ENCODE data around the gene SLC16A11. TPM values are rescaled to one million over a fixed set of nuclear protein-coding genes. Genes with fewer than 3 reads are reported as not detected.
"Not testable (repeated sequence)": the region's sequence is repeated elsewhere in the genome, so short reads cannot be mapped to it uniquely, and the experiment has no call there.

SLC16A11 gene
- total and polyA plus RNA-seq, 10 of the 15 experiments (the other 5 are each of a cell fraction or from before 2014, with no cell fraction given), result 0.11 to 2.7 (median 0.84) TPM

GRCh38 chr17:7046725-7047397 lies 3.0 kb upstream of the SLC16A11 start:
- DNase-seq (ENCODE audit: low read depth, low spot score), result peak; percentile 55
- H3K36me3 ChIP-seq (ENCODE audit: control insufficient read depth in 2 of 2, insufficient read depth in 2 of 2, low read length in 1 of 2); H4K20me1 ChIP-seq (ENCODE audit: control insufficient read depth, insufficient read depth); H3K27me3 ChIP-seq (replicated peaks in 1 of 2; ENCODE audit: control insufficient read depth in 2 of 2, insufficient read depth in 2 of 2, low read length in 1 of 2); BruUV-seq (replicated peaks); H3K79me2 ChIP-seq (ENCODE audit: control insufficient read depth, insufficient read depth, low read length); H3K9me3 ChIP-seq (replicated peaks; ENCODE audit: control insufficient read depth, insufficient read depth, low read length): not testable (repeated sequence)
- ChIA-PET POLR2A (interaction anchor here (0.5 to 2.6 kb wide), 7 partner anchors 11 to 640 kb away, joined by 3 to 35 read pairs (median 4); partner anchors contain the start of genes ACAP1, GABARAP, SLC16A13 and TP53), CTCF (interaction anchor here (0.8 to 21.9 kb wide), 29 partner anchors 8 to 298 kb away, joined by 3 to 590 read pairs (median 6); partner anchors contain the start of genes ACADVL, ACAP1, ASGR1 and DLG4), RAD21 (ENCODE audit: unreplicated experiment) (interaction anchor here (1.1 to 10.0 kb wide), 16 partner anchors 8 to 289 kb away, joined by 3 to 269 read pairs (median 5); partner anchors contain the start of genes ACADVL, ACAP1, BCL6B and DLG4), SMC1A (ENCODE audit: uncharacterized antibody, unreplicated experiment) (interaction anchor here (0.7 to 13.6 kb wide), 11 partner anchors 8 to 309 kb away, joined by 3 to 356 read pairs (median 5); partner anchors contain the start of genes ACADVL, ACAP1, DLG4 and SLC16A13)
- FAIRE-seq, result peak; percentile 92
- under 1% methylated on average over 26 of the region's 26 CpGs for WGBS (ENCODE audit: insufficient coverage, insufficient replicate concordance, low lambda C conversion rate, missing lambda C conversion rate)
- H3K4me1 ChIP-seq (ENCODE audit: control insufficient read depth, insufficient read depth, low read length), result peaks cover 17% of the 10 kb centered on the region
- H3K4me3 ChIP-seq, result peak overlapping the region; percentile 58
- H3K9ac ChIP-seq (ENCODE audit: control insufficient read depth, insufficient read depth, low read length), result peak overlapping the region; percentile 7; the same call in 1 of the 2 replicates
- ATAC-seq, result peak; percentile 51
- H2AFZ ChIP-seq (ENCODE audit: control insufficient read depth, low read depth, low read length), result peak overlapping the region; percentile 74
- in situ Hi-C loops (cut with MboI), result loop anchor here (25.0 kb wide), 1 partner anchor 515 kb away; the partner anchor contains the start of genes SENP3 and TNFSF13
- intact Hi-C loops (cut with micrococcal nuclease; ENCODE audit: unreplicated experiment), result loop anchor here (1.0 to 10.0 kb wide), 3 partner anchors 89 to 388 kb away; partner anchors contain the start of genes FGF11 and TMEM102
- 0 out of 2 replicates have a peak overlapping the region, but pooled peaks have one; percentile 5 for H3K27ac ChIP-seq (ENCODE audit: control insufficient read depth, insufficient read depth)
- H3K4me2 ChIP-seq (ENCODE audit: control insufficient read depth, insufficient read depth), result peak overlapping the region; percentile 63
- TF ChIP-seq TCF7 (IDR thresholded peaks at IDR 0.05; ENCODE audit: borderline replicate concordance) (peak; percentile 83), BHLHE40 (IDR thresholded peaks at IDR 0.05; ENCODE audit: borderline replicate concordance in 1 of 2, low read depth in 2 of 2, low read length in 1 of 2) (peak in 1 of 2 experiments; percentile 94; a peak in 2 of 4 replicates), USF1 (IDR thresholded peaks at IDR 0.05; ENCODE audit: borderline replicate concordance, extremely low read length, insufficient read depth, low read depth, low read length) (peak; percentile 41), IKZF1 (conservative IDR thresholded peaks at IDR 0.05) (peak; percentile 53), POLR2AphosphoS5 (IDR thresholded peaks at IDR 0.05; ENCODE audit: low read length) (peak; percentile 68; the same call in 1 of the 2 replicates), ZBTB4 (CRISPR knock-in tag; IDR thresholded peaks at IDR 0.05) (peak; percentile 87), HCFC1 (IDR thresholded peaks at IDR 0.05; ENCODE audit: low read length) (0 out of 2 replicates have a peak, but pooled peaks have one; percentile 19), SRF (IDR thresholded peaks at IDR 0.05; ENCODE audit: low read depth in 2 of 2, low read length in 2 of 2) (peak in 1 of 2 experiments; percentile 61; a peak in 1 of 4 replicates)
- TF ChIP-seq, protein P1, sequence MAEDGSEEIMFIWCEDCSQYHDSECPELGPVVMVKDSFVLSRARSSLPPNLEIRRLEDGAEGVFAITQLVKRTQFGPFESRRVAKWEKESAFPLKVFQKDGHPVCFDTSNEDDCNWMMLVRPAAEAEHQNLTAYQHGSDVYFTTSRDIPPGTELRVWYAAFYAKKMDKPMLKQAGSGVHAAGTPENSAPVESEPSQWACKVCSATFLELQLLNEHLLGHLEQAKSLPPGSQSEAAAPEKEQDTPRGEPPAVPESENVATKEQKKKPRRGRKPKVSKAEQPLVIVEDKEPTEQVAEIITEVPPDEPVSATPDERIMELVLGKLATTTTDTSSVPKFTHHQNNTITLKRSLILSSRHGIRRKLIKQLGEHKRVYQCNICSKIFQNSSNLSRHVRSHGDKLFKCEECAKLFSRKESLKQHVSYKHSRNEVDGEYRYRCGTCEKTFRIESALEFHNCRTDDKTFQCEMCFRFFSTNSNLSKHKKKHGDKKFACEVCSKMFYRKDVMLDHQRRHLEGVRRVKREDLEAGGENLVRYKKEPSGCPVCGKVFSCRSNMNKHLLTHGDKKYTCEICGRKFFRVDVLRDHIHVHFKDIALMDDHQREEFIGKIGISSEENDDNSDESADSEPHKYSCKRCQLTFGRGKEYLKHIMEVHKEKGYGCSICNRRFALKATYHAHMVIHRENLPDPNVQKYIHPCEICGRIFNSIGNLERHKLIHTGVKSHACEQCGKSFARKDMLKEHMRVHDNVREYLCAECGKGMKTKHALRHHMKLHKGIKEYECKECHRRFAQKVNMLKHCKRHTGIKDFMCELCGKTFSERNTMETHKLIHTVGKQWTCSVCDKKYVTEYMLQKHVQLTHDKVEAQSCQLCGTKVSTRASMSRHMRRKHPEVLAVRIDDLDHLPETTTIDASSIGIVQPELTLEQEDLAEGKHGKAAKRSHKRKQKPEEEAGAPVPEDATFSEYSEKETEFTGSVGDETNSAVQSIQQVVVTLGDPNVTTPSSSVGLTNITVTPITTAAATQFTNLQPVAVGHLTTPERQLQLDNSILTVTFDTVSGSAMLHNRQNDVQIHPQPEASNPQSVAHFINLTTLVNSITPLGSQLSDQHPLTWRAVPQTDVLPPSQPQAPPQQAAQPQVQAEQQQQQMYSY (CRISPR knock-in tag; IDR thresholded peaks at IDR 0.05), result peak; percentile 89; the same call in 1 of the 2 replicates

Measured in GM12878 (cell line).